ENCODE results near the gene SCO2.

The SCO2 gene

GRCh38 chr22:50482107-50483074 lies 43.0 kb downstream of the SCO2 start:
- no peak for TF ChIP-seq CTCF (IDR thresholded peaks at IDR 0.05; ENCODE audit: extremely low read depth, insufficient read depth, missing control alignments)
- in situ Hi-C loops (cut with MboI; ENCODE audit: low pct_unique_long_range_greater_than_20kb, low sequenced_read_pairs, unreplicated experiment) = no loop called here
- DNase-seq (ENCODE audit: low spot score) = no peak

GRCh38 chr22:50481440-50482106 lies 43.8 kb downstream of the SCO2 start, which contains the start of gene ADM2:
TSS of gene ADM2 (plus strand) at chr22:50481543. CDS start at chr22:50481848, 305 bp downstream.
- in situ Hi-C loops (cut with MboI; ENCODE audit: low pct_unique_long_range_greater_than_20kb, low sequenced_read_pairs, unreplicated experiment) = no loop called here
- TF ChIP-seq CTCF (IDR thresholded peaks at IDR 0.05; ENCODE audit: extremely low read depth, insufficient read depth, missing control alignments) = no peak

GRCh38 chr22:50481045-50481439 lies 44.4 kb downstream of the SCO2 start:
- DNase-seq (ENCODE audit: low spot score) = no peak
- TF ChIP-seq CTCF (IDR thresholded peaks at IDR 0.05; ENCODE audit: extremely low read depth, insufficient read depth, missing control alignments) = no peak

More at GRCh38 chr22:50481440-50482106, 43.8 kb downstream of the SCO2 start, which contains the start of gene ADM2:
- DNase-seq (ENCODE audit: low spot score) = peak; percentile 82

GRCh38 chr22:50479721-50480120 lies 45.7 kb downstream of the SCO2 start:
- in situ Hi-C loops (cut with MboI; ENCODE audit: low pct_unique_long_range_greater_than_20kb, low sequenced_read_pairs, unreplicated experiment) = no loop called here
- TF ChIP-seq CTCF (IDR thresholded peaks at IDR 0.05; ENCODE audit: extremely low read depth, insufficient read depth, missing control alignments) = no peak
- DNase-seq (ENCODE audit: low spot score) = no peak

More at GRCh38 chr22:50481045-50481439, 44.4 kb downstream of the SCO2 start:
- in situ Hi-C loops (cut with MboI; ENCODE audit: low pct_unique_long_range_greater_than_20kb, low sequenced_read_pairs, unreplicated experiment) = no loop called here

GRCh38 chr22:50477923-50478322 lies 47.5 kb downstream of the SCO2 start:
- no peak for TF ChIP-seq CTCF (IDR thresholded peaks at IDR 0.05; ENCODE audit: extremely low read depth, insufficient read depth, missing control alignments)
- DNase-seq (ENCODE audit: low spot score) = no peak
- in situ Hi-C loops (cut with MboI; ENCODE audit: low pct_unique_long_range_greater_than_20kb, low sequenced_read_pairs, unreplicated experiment) = no loop called here

- in situ Hi-C loops (cut with MboI; ENCODE audit: low pct_unique_long_range_greater_than_20kb, low sequenced_read_pairs, unreplicated experiment) = no loop called here
- TF ChIP-seq CTCF (IDR thresholded peaks at IDR 0.05; ENCODE audit: extremely low read depth, insufficient read depth, missing control alignments) = no peak
- DNase-seq (ENCODE audit: low spot score) = no peak
Measured at GRCh38 chr22:50476868-50477267, 48.5 kb downstream of the SCO2 start.

Measured in GM13977 (cell line).